Loucy (cell line): ENCODE measurements around the gene MARK3.

ENCODE experiments used
- H2AFZ ChIP-seq: fragments of 200-600 bp; sonication (generic); 2 replicates; pipeline ENCODE4 v1.6.0; 2016; ENCODE audit warnings: antibody characterized with exemption, mild to moderate bottlenecking, low read length, moderate library complexity
- H3F3A ChIP-seq: fragments of 200-600 bp; 2 replicates; pipeline ENCODE4 v1.6.0; 2016; ENCODE audit warnings: antibody characterized with exemption, low read depth, mild to moderate bottlenecking
- H3K27me3 ChIP-seq: fragments of 200-600 bp; sonication (generic); 2 replicates; pipeline ENCODE4 v1.6.1; 2014; ENCODE audit warnings: low read length, mild to moderate bottlenecking; ENCODE audit not compliant: insufficient read depth, poor library complexity, severe bottlenecking
- H3K36me3 ChIP-seq: fragments of 200-600 bp; sonication (generic); 2 replicates; pipeline ENCODE4 v1.6.1; 2016; ENCODE audit warnings: low read length; ENCODE audit not compliant: insufficient read depth
- H3K4me1 ChIP-seq: fragments of 200-600 bp; sonication (generic); 2 replicates; pipeline ENCODE4 v1.5.1; 2014; ENCODE audit warnings: low read length, mild to moderate bottlenecking; ENCODE audit not compliant: insufficient read depth, poor library complexity, severe bottlenecking
- H3K4me2 ChIP-seq: fragments of 200-600 bp; sonication (generic); 2 replicates; pipeline ENCODE4 v1.6.0; 2014; ENCODE audit warnings: antibody characterized with exemption, low read length, low read depth, mild to moderate bottlenecking; ENCODE audit not compliant: poor library complexity, severe bottlenecking
- H3K4me3 ChIP-seq: fragments of 200-600 bp; sonication (generic); 2 replicates; pipeline ENCODE4 v1.5.1; 2014; ENCODE audit warnings: low read length, mild to moderate bottlenecking, mixed read lengths; ENCODE audit not compliant: poor library complexity, severe bottlenecking
- H3K79me2 ChIP-seq: fragments of 200-600 bp; sonication (generic); 2 replicates; pipeline ENCODE4 v1.6.1; 2014; ENCODE audit warnings: low read length; ENCODE audit not compliant: insufficient read depth
- H3K9ac ChIP-seq: fragments of 200-600 bp; sonication (generic); 2 replicates; pipeline ENCODE4 v1.6.0; 2014; ENCODE audit warnings: mild to moderate bottlenecking, low read depth, low read length, moderate library complexity; ENCODE audit not compliant: poor library complexity, severe bottlenecking
- H3K9me2 ChIP-seq: fragments of 200-600 bp; sonication (generic); replicated peaks from 2 replicates; pipeline ENCODE4 v1.6.1; 2016; ENCODE audit warnings: low read depth, low read length, mixed read lengths
- H3K9me3 ChIP-seq: fragments of 200-600 bp; sonication (generic); 2 replicates; pipeline ENCODE4 v1.6.1; 2014; ENCODE audit warnings: mild to moderate bottlenecking, antibody characterized with exemption, low read length, low read depth; ENCODE audit not compliant: insufficient read depth
- H4K20me1 ChIP-seq: fragments of 200-600 bp; sonication (generic); 2 replicates; pipeline ENCODE4 v1.6.0; 2014; ENCODE audit warnings: antibody characterized with exemption, low read length, mild to moderate bottlenecking; ENCODE audit not compliant: insufficient read depth, poor library complexity, severe bottlenecking
- CTCF ChIP-seq: fragments of 200-600 bp; sonication (generic); conservative IDR thresholded peaks from 2 replicates; pipeline ENCODE4 v1.5.1; 2014; ENCODE audit warnings: mild to moderate bottlenecking, antibody characterized with exemption, low read length
- EZH2phosphoT487 ChIP-seq: fragments of 200-600 bp; IDR thresholded peaks from 2 replicates; pipeline ENCODE4 v1.6.1; 2018; ENCODE audit warnings: antibody characterized with exemption, mild to moderate bottlenecking, moderate library complexity, borderline replicate concordance

The MARK3 gene

GRCh38 chr14:103339561-103339960, 45.7 kb upstream of the MARK3 start:
- no peaks in the 10 kb centered on the region for H3K9me2 ChIP-seq
- H3K4me2 ChIP-seq: peak overlapping the region; percentile 99
- H3K79me2 ChIP-seq: peaks cover 69% of the 10 kb centered on the region
- peak overlapping the region; percentile 97 for H3K4me3 ChIP-seq
- no peak overlapping the region for H2AFZ ChIP-seq
- no peaks in the 10 kb centered on the region for H3K9me3 ChIP-seq
- peaks cover 55% of the 10 kb centered on the region for H3K4me1 ChIP-seq
- H3K27me3 ChIP-seq: peaks cover 5% of the 10 kb centered on the region
- peaks cover 82% of the 10 kb centered on the region for H4K20me1 ChIP-seq
- H3K9ac ChIP-seq: no peak overlapping the region
- peaks cover 3% of the 10 kb centered on the region; the same call in 1 of the 2 replicates for H3F3A ChIP-seq
- H3K36me3 ChIP-seq: peaks cover 94% of the 10 kb centered on the region
- TF ChIP-seq EZH2phosphoT487: no peak
- no peak for TF ChIP-seq CTCF

GRCh38 chr14:103340480-103341212, 44.6 kb upstream of the MARK3 start:
- Histone ChIP-seq H3F3A (peaks cover 7% of the 10 kb centered on the region; the same call in 1 of the 2 replicates), H3K9ac (no peak overlapping the region), H3K9me3 (no peaks in the 10 kb centered on the region), H4K20me1 (peaks cover 75% of the 10 kb centered on the region), H3K4me3 (no peak overlapping the region), H3K27me3 (no peaks in the 10 kb centered on the region), H2AFZ (no peak overlapping the region), H3K4me2 (peak overlapping the region; percentile 99), H3K4me1 (peaks cover 50% of the 10 kb centered on the region), H3K9me2 (no peaks in the 10 kb centered on the region), H3K36me3 (peaks cover 95% of the 10 kb centered on the region), H3K79me2 (peaks cover 58% of the 10 kb centered on the region)
- TF ChIP-seq EZH2phosphoT487 (no peak), CTCF (no peak)

GRCh38 chr14:103341250-103342129, 43.7 kb upstream of the MARK3 start:
- Histone ChIP-seq H3K9ac (no peak overlapping the region), H3F3A (peaks cover 11% of the 10 kb centered on the region; the same call in 1 of the 2 replicates), H3K9me2 (no peaks in the 10 kb centered on the region), H3K4me1 (peaks cover 42% of the 10 kb centered on the region), H2AFZ (no peak overlapping the region), H3K27me3 (no peaks in the 10 kb centered on the region), H3K4me2 (peak overlapping the region; percentile 99), H3K4me3 (no peak overlapping the region), H4K20me1 (peaks cover 66% of the 10 kb centered on the region), H3K79me2 (peaks cover 49% of the 10 kb centered on the region), H3K9me3 (no peaks in the 10 kb centered on the region), H3K36me3 (peaks cover 87% of the 10 kb centered on the region)
- TF ChIP-seq EZH2phosphoT487 (no peak), CTCF (no peak)
